Body of pancreas (tissue), 4 donors: Measurements from ENCODE around the gene PCDHGC4.

Experiments
- CTCF ChIP-seq, 7 experiments: fragments of 450-650 bp in 4 of 7; fragments of 200-600 bp in 3 of 7; sonication (generic) in 3 of 7; IDR thresholded peaks; one replicate each; pipeline ENCODE4 v1.5.1; 2016 to 2019; ENCODE audit warnings: antibody characterized with exemption in 7 of 7
- POLR2A ChIP-seq, 3 donors: fragments of 450-650 bp; IDR thresholded peaks; one replicate each; pipeline ENCODE4 v1.6.1; 2016; ENCODE audit warnings: antibody characterized with exemption in 3 of 3, mild to moderate bottlenecking in 2 of 3

GRCh38 chr5:141507387-141508091 is 22.7 kb downstream of the PCDHGC4 start:
- no peak for TF ChIP-seq CTCF (IDR thresholded peaks at IDR 0.05)
- TF ChIP-seq POLR2A (IDR thresholded peaks at IDR 0.05), result no peak
